HCT116 (cell line): ENCODE measurements around the gene HSCB. TPM values are rescaled to one million over a fixed set of nuclear protein-coding genes. Genes with fewer than 3 reads are reported as not detected.

ENCODE experiments used
- ATAC-seq: fragments of 200-7000 bp; cut with Tn5 transposase; 2 replicates; pipeline ENCODE4 v1.9.1; 2020; ENCODE audit warnings: mild to moderate bottlenecking, moderate library complexity
- BruUV-seq: library from RNA; stranded (reverse); fragments of 400-500 nt; replicated peaks from 2 replicates; lab custom pipeline; 2021; lab: Mats Ljungman, UMichigan
- CTCF ChIA-PET: fragments of 300-600 bp; sonication (Branson Sonifier 250); formaldehyde crosslinking; loops from one replicate; lab custom pipeline; 2021; ENCODE audit warnings: antibody characterized with exemption; lab: Charles Lee
- POLR2A ChIA-PET: fragments of 300-600, 350-600 bp; sonication (Branson Sonifier 250); formaldehyde crosslinking; loops from one replicate; lab custom pipeline; 2021; ENCODE audit warnings: antibody characterized with exemption; lab: Charles Lee
- RAD21 ChIA-PET, 2 experiments: fragments of 300-600 bp; sonication (Branson Sonifier 250); formaldehyde crosslinking; loops; one replicate each; lab custom pipeline; 2023; ENCODE audit warnings: low total read pairs in 2 of 2; ENCODE audit not compliant: uncharacterized antibody in 2 of 2, unreplicated experiment in 2 of 2, low non-redundant PET in 1 of 2; lab: Charles Lee
- DNase-seq: peaks from one replicate; pipeline ENCODE4 v3.0.0-alpha.2; 2010; ENCODE audit warnings: low read depth, low spot score
- H2AFZ ChIP-seq: fragments of 200-600 bp; shearing (Covaris generic), sonication (generic); 2 replicates; pipeline ENCODE4 v1.6.1; 2017; ENCODE audit warnings: low read depth, mixed run types, mixed read lengths, antibody characterized with exemption, low read length; ENCODE audit not compliant: poor library complexity, severe bottlenecking
- H3K27ac ChIP-seq: 2 replicates; pipeline ENCODE4 v1.5.1; 2012; ENCODE audit warnings: low read depth, low read length
- H3K27me3 ChIP-seq: fragments of 200-600 bp; sonication (generic); 2 replicates; pipeline ENCODE4 v1.6.1; 2016; ENCODE audit warnings: mixed run types, low read length, mixed read lengths; ENCODE audit not compliant: insufficient read depth
- H3K36me3 ChIP-seq, 2 experiments: fragments of 200-500 bp in 1 of 2; fragments of 200-600 bp in 1 of 2; sonication (Bioruptor generic) in 1 of 2; sonication (generic) in 1 of 2; 2 replicates each; pipeline versions ENCODE4 v1.5.1 to v1.6.1; 2014 to 2016; ENCODE audit warnings: low read length in 2 of 2, inconsistent platforms in 1 of 2, mixed read lengths in 1 of 2, mixed run types in 1 of 2; ENCODE audit not compliant: insufficient read depth in 2 of 2, control insufficient read depth in 1 of 2
- H3K4me1 ChIP-seq, 2 experiments: fragments of 200-600 bp in 1 of 2; sonication (generic) in 1 of 2; 2 replicates each; pipeline versions ENCODE4 v1.5.1 to v1.6.1; 2012 to 2017; ENCODE audit warnings: low read length in 2 of 2, inconsistent platforms in 1 of 2, mild to moderate bottlenecking in 1 of 2, mixed read lengths in 1 of 2, mixed run types in 1 of 2, moderate library complexity in 1 of 2; ENCODE audit not compliant: insufficient read depth in 2 of 2, control insufficient read depth in 1 of 2
- H3K4me2 ChIP-seq: fragments of 200-600 bp; sonication (generic); 2 replicates; pipeline ENCODE4 v1.6.1; 2017; ENCODE audit warnings: mixed run types, low read length, mixed read lengths
- H3K4me3 ChIP-seq, 2 experiments: fragments of 200-600 bp in 1 of 2; sonication (generic) in 1 of 2; replicated peaks in 1 of 2; 2 replicates each; pipeline ENCODE4 v1.5.1; 2011 to 2016; ENCODE audit warnings: low read length in 2 of 2, control low read depth in 1 of 2, low read depth in 1 of 2, mild to moderate bottlenecking in 1 of 2, mixed read lengths in 1 of 2, mixed run types in 1 of 2
- H3K79me2 ChIP-seq: fragments of 200-600 bp; sonication (generic); 2 replicates; pipeline ENCODE4 v1.6.1; 2017; ENCODE audit warnings: mild to moderate bottlenecking, mixed run types, low read length, moderate library complexity, mixed read lengths; ENCODE audit not compliant: insufficient read depth
- H3K9ac ChIP-seq: fragments of 200-600 bp; sonication (generic); 2 replicates; pipeline ENCODE4 v1.6.1; 2016; ENCODE audit warnings: low read length, mixed read lengths
- H3K9me2 ChIP-seq: fragments of 200-600 bp; sonication (generic), shearing (Covaris generic); 2 replicates; pipeline ENCODE4 v1.6.1; 2017; ENCODE audit warnings: mixed run types, mild to moderate bottlenecking, moderate library complexity; ENCODE audit not compliant: insufficient read depth
- H3K9me3 ChIP-seq, 2 experiments: fragments of 200-500 bp in 1 of 2; fragments of 200-600 bp in 1 of 2; sonication (Bioruptor generic) in 1 of 2; sonication (generic) in 1 of 2; 2 replicates each; pipeline ENCODE4 v1.6.1; 2014 to 2017; ENCODE audit warnings: low read length in 2 of 2, mixed read lengths in 2 of 2, inconsistent platforms in 1 of 2, low read depth in 1 of 2, mild to moderate bottlenecking in 1 of 2, mixed run types in 1 of 2, moderate library complexity in 1 of 2; ENCODE audit not compliant: control insufficient read depth in 1 of 2, insufficient read depth in 1 of 2
- H4K20me1 ChIP-seq: fragments of 200-600 bp; sonication (generic), shearing (Covaris generic); 2 replicates; pipeline ENCODE4 v1.6.1; 2017; ENCODE audit warnings: mixed run types, mild to moderate bottlenecking, moderate library complexity; ENCODE audit not compliant: insufficient read depth
- CBX3 ChIP-seq: IDR thresholded peaks from 2 replicates; pipeline ENCODE4 v1.6.1; 2012; ENCODE audit warnings: low read depth
- CEBPB ChIP-seq: IDR thresholded peaks from 2 replicates; pipeline ENCODE4 v1.6.1; 2012; ENCODE audit warnings: low read depth
- EGR1 ChIP-seq: IDR thresholded peaks from 2 replicates; pipeline ENCODE4 v1.6.1; 2012; ENCODE audit warnings: low read depth
- ELF1 ChIP-seq: IDR thresholded peaks from 2 replicates; pipeline ENCODE4 v1.6.1; 2012; ENCODE audit warnings: low read depth, borderline replicate concordance
- EZH2phosphoT487 ChIP-seq: fragments of 200-600 bp; IDR thresholded peaks from 2 replicates; pipeline ENCODE4 v1.6.1; 2018; ENCODE audit warnings: antibody characterized with exemption, borderline replicate concordance
- FOSL1 ChIP-seq: IDR thresholded peaks from 2 replicates; pipeline ENCODE4 v1.6.1; 2012; ENCODE audit warnings: low read depth
- JUND ChIP-seq: IDR thresholded peaks from 2 replicates; pipeline ENCODE4 v1.6.1; 2012
- SIN3A ChIP-seq: IDR thresholded peaks from 2 replicates; pipeline ENCODE4 v1.6.1; 2012; ENCODE audit warnings: low read depth
- SRF ChIP-seq: IDR thresholded peaks from 2 replicates; pipeline ENCODE4 v1.6.1; 2012; ENCODE audit warnings: low read depth
- YY1 ChIP-seq: IDR thresholded peaks from 2 replicates; pipeline ENCODE4 v1.6.1; 2011; ENCODE audit warnings: low read length, low read depth, moderate library complexity, mild to moderate bottlenecking; ENCODE audit not compliant: insufficient replicate concordance; ENCODE audit errors: extremely low read depth
- ZFX ChIP-seq: fragments of 450-650 bp; IDR thresholded peaks from 2 replicates; pipeline ENCODE4 v1.6.1; 2017
- ZNF274 ChIP-seq: fragments of 200-500 bp; sonication (Bioruptor generic); IDR thresholded peaks from 2 replicates; pipeline ENCODE4 v1.6.1; 2014; ENCODE audit warnings: mild to moderate bottlenecking, low read depth, low read length, inconsistent platforms
- intact Hi-C: fragments of 100-400 bp; cut with micrococcal nuclease; formaldehyde crosslinking; loops from 2 replicates; pipeline ENCODE4 v1.10.0; 2022
- total RNA-seq: library from RNA; stranded (reverse); gene quantifications from one replicate; pipeline ENCODE4 v1.2.1, GENCODE V29; 2021; ENCODE audit not compliant: unreplicated experiment
- TF ChIP-seq, protein P1 (sequence below): IDR thresholded peaks from 2 replicates; pipeline ENCODE4 v1.6.1; 2012; ENCODE audit warnings: low read depth
- TF ChIP-seq, protein P2 (sequence below): IDR thresholded peaks from 2 replicates; pipeline ENCODE4 v1.6.1; 2012
- TF ChIP-seq, protein P3 (sequence below): IDR thresholded peaks from 2 replicates; pipeline ENCODE4 v1.6.1; 2011; ENCODE audit warnings: mild to moderate bottlenecking, low read length, moderate library complexity; ENCODE audit not compliant: insufficient replicate concordance; ENCODE audit errors: extremely low read depth

HSCB gene
- total RNA-seq, 1 experiment from 2014 or later, result 14.5 TPM

DNA sequence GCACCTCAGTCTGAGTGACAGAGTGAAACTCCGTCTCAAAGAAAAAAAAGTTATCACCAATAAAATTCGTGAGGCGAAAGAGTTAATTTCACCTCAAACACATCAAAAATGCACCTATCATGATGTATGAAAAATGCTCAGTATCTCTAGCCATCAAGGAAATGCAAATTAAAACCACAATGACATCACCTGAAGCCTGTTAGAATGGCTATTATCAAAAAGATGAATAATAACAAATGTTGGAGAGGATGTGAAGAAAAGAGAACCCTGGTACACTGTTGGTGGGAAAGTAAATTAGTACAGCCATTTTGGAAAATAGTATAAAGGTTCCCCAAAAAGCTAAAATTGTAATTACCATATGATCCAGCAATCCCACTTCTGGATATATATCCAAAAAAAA is 23.8 kb upstream of the HSCB start:
- DNase-seq (no peak), ATAC-seq (no peak)
- peaks cover 15 to 18% of the 10 kb centered on the region in 2 experiments; a peak in 3 of 4 replicates for H3K36me3 ChIP-seq
- ChIA-PET RAD21 (interaction anchor here in 1 of 2 experiments (0.5 kb wide), 1 partner anchor 16 kb away, joined by 3 read pairs; no protein-coding TSS in a partner anchor), CTCF (no interaction called here), POLR2A (no interaction called here)
- no TSS peak for BruUV-seq
- no peaks in the 10 kb centered on the region for H4K20me1 ChIP-seq
- H3K9me3 ChIP-seq, result no peaks in the 10 kb centered on the region
- no peak overlapping the region for H3K27ac ChIP-seq
- H3K4me2 ChIP-seq, result no peak overlapping the region
- no peak overlapping the region for H2AFZ ChIP-seq
- no peak for TF ChIP-seq FOSL1
- TF ChIP-seq SIN3A, result no peak
- no peak for TF ChIP-seq SRF
- no peak for TF ChIP-seq CEBPB
- TF ChIP-seq, protein P1, sequence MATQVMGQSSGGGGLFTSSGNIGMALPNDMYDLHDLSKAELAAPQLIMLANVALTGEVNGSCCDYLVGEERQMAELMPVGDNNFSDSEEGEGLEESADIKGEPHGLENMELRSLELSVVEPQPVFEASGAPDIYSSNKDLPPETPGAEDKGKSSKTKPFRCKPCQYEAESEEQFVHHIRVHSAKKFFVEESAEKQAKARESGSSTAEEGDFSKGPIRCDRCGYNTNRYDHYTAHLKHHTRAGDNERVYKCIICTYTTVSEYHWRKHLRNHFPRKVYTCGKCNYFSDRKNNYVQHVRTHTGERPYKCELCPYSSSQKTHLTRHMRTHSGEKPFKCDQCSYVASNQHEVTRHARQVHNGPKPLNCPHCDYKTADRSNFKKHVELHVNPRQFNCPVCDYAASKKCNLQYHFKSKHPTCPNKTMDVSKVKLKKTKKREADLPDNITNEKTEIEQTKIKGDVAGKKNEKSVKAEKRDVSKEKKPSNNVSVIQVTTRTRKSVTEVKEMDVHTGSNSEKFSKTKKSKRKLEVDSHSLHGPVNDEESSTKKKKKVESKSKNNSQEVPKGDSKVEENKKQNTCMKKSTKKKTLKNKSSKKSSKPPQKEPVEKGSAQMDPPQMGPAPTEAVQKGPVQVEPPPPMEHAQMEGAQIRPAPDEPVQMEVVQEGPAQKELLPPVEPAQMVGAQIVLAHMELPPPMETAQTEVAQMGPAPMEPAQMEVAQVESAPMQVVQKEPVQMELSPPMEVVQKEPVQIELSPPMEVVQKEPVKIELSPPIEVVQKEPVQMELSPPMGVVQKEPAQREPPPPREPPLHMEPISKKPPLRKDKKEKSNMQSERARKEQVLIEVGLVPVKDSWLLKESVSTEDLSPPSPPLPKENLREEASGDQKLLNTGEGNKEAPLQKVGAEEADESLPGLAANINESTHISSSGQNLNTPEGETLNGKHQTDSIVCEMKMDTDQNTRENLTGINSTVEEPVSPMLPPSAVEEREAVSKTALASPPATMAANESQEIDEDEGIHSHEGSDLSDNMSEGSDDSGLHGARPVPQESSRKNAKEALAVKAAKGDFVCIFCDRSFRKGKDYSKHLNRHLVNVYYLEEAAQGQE, result no peak
- no peak for TF ChIP-seq YY1
- no peak for TF ChIP-seq ELF1
- TF ChIP-seq, protein P2, sequence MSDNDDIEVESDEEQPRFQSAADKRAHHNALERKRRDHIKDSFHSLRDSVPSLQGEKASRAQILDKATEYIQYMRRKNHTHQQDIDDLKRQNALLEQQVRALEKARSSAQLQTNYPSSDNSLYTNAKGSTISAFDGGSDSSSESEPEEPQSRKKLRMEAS, result no peak
- no peak for TF ChIP-seq CBX3
- TF ChIP-seq JUND, result no peak
- no peak for TF ChIP-seq ZNF274
- TF ChIP-seq, protein P3, sequence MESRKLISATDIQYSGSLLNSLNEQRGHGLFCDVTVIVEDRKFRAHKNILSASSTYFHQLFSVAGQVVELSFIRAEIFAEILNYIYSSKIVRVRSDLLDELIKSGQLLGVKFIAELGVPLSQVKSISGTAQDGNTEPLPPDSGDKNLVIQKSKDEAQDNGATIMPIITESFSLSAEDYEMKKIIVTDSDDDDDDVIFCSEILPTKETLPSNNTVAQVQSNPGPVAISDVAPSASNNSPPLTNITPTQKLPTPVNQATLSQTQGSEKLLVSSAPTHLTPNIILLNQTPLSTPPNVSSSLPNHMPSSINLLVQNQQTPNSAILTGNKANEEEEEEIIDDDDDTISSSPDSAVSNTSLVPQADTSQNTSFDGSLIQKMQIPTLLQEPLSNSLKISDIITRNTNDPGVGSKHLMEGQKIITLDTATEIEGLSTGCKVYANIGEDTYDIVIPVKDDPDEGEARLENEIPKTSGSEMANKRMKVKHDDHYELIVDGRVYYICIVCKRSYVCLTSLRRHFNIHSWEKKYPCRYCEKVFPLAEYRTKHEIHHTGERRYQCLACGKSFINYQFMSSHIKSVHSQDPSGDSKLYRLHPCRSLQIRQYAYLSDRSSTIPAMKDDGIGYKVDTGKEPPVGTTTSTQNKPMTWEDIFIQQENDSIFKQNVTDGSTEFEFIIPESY, result no peak
- TF ChIP-seq EGR1, result no peak
- TF ChIP-seq ZFX, result no peak
- no peak for TF ChIP-seq EZH2phosphoT487
- H3K79me2 ChIP-seq, result no peaks in the 10 kb centered on the region
- no peak overlapping the region for H3K9ac ChIP-seq
- no peaks in the 10 kb centered on the region for H3K4me1 ChIP-seq
- intact Hi-C loops, result no loop called here
- no peaks in the 10 kb centered on the region for H3K9me2 ChIP-seq
- no peak overlapping the region for H3K4me3 ChIP-seq
- H3K27me3 ChIP-seq, result no peaks in the 10 kb centered on the region
